HEK293T (cell line): ENCODE measurements around the gene NOL3.
A peak's percentile ranks its signal among the peaks of the same experiment; 100 is the strongest.

Experiments used
- CTCF ChIA-PET: fragments of 350-600 bp; formaldehyde crosslinking; extraction: SDS; loops from one replicate; lab custom pipeline; 2021; ENCODE audit warnings: antibody characterized with exemption, inconsistent platforms; lab: Yijun Ruan, JAX
- POLR2A ChIA-PET: fragments of 350-600 bp; formaldehyde crosslinking; extraction: SDS; loops from one replicate; lab custom pipeline; 2020; ENCODE audit warnings: antibody characterized with exemption, inconsistent platforms; lab: Yijun Ruan, JAX
- DNase-seq: peaks from one replicate; pipeline ENCODE4 v3.0.0; 2012; ENCODE audit warnings: mixed read lengths; ENCODE audit errors: extremely low spot score
- ARNT ChIP-seq: fragments of 450-650 bp; IDR thresholded peaks from 2 replicates; pipeline ENCODE4 v1.6.1; 2017; ENCODE audit warnings: mild to moderate bottlenecking
- BHLHE40 ChIP-seq: fragments of 450-650 bp; IDR thresholded peaks from 2 replicates; pipeline ENCODE4 v1.6.1; 2016; ENCODE audit warnings: mild to moderate bottlenecking, moderate library complexity, borderline replicate concordance
- CTBP1 ChIP-seq: fragments of 450-650 bp; IDR thresholded peaks from 2 replicates; pipeline ENCODE4 v1.6.1; 2016; ENCODE audit warnings: borderline replicate concordance
- ELF4 ChIP-seq: fragments of 450-650 bp; IDR thresholded peaks from 2 replicates; pipeline ENCODE4 v1.6.1; 2017; ENCODE audit warnings: antibody characterized with exemption
- FOXA1 ChIP-seq: fragments of 450-650 bp; IDR thresholded peaks from 2 replicates; pipeline ENCODE4 v1.6.1; 2016; ENCODE audit warnings: mild to moderate bottlenecking
- FOXK2 ChIP-seq: fragments of 450-650 bp; IDR thresholded peaks from 2 replicates; pipeline ENCODE4 v1.6.1; 2016; ENCODE audit warnings: mild to moderate bottlenecking
- FOXM1 ChIP-seq: fragments of 450-650 bp; IDR thresholded peaks from 2 replicates; pipeline ENCODE4 v1.6.1; 2017; ENCODE audit warnings: mild to moderate bottlenecking, borderline replicate concordance
- HDGF ChIP-seq: fragments of 450-650 bp; IDR thresholded peaks from 2 replicates; pipeline ENCODE4 v1.6.1; 2017; ENCODE audit warnings: antibody characterized with exemption, borderline replicate concordance
- L3MBTL2 ChIP-seq: fragments of 450-650 bp; conservative IDR thresholded peaks from 2 replicates; pipeline ENCODE4 v1.6.1; 2016; ENCODE audit warnings: mild to moderate bottlenecking
- LEF1 ChIP-seq: fragments of 450-650 bp; IDR thresholded peaks from 2 replicates; pipeline ENCODE4 v1.6.1; 2017; ENCODE audit warnings: mild to moderate bottlenecking, borderline replicate concordance
- NFRKB ChIP-seq: fragments of 450-650 bp; IDR thresholded peaks from 2 replicates; pipeline ENCODE4 v1.6.1; 2016; ENCODE audit warnings: mild to moderate bottlenecking, moderate library complexity
- PKNOX1 ChIP-seq: fragments of 450-650 bp; IDR thresholded peaks from 2 replicates; pipeline ENCODE4 v1.6.1; 2016
- SP1 ChIP-seq: fragments of 450-650 bp; IDR thresholded peaks from 2 replicates; pipeline ENCODE4 v1.6.1; 2017
- SUZ12 ChIP-seq: fragments of 450-650 bp; IDR thresholded peaks from 2 replicates; pipeline ENCODE4 v1.6.1; 2016; ENCODE audit warnings: mild to moderate bottlenecking
- TARDBP ChIP-seq: fragments of 450-650 bp; IDR thresholded peaks from 2 replicates; pipeline ENCODE4 v1.6.1; 2016
- ZNF384 ChIP-seq: fragments of 450-650 bp; IDR thresholded peaks from 2 replicates; pipeline ENCODE4 v1.6.1; 2016

Gene NOL3

GRCh38 chr16:67151431-67152097, 18.8 kb upstream of the NOL3 start:
- DNase-seq: no peak
- POLR2A ChIA-PET: interaction anchor here (2.3 kb wide), 1 partner anchor 191 kb away, joined by 5 read pairs; the partner anchor contains the start of gene CES3
- CTCF ChIA-PET: interaction anchor here (1.6 kb wide), 2 partner anchors 134 to 138 kb away, joined by 4 to 5 read pairs; no protein-coding TSS in a partner anchor
- no peak for TF ChIP-seq FOXA1
- no peak for TF ChIP-seq NFRKB
- no peak for TF ChIP-seq PKNOX1
- no peak for TF ChIP-seq BHLHE40
- TF ChIP-seq TARDBP: no peak
- TF ChIP-seq LEF1: no peak
- no peak for TF ChIP-seq FOXK2
- no peak for TF ChIP-seq FOXM1
- no peak for TF ChIP-seq L3MBTL2
- no peak for TF ChIP-seq CTBP1
- TF ChIP-seq ELF4: no peak
- TF ChIP-seq ARNT: no peak
- no peak for TF ChIP-seq HDGF
- TF ChIP-seq ZNF384: no peak
- TF ChIP-seq SUZ12: no peak
- TF ChIP-seq SP1: no peak

GRCh38 chr16:67154578-67155294, 15.6 kb upstream of the NOL3 start:
- no peak for TF ChIP-seq L3MBTL2
- TF ChIP-seq BHLHE40: no peak
- TF ChIP-seq ZNF384: no peak
- POLR2A ChIA-PET: interaction anchor here (0.9 to 2.0 kb wide), 5 partner anchors 124 to 193 kb away, joined by 3 to 8 read pairs (median 5); partner anchors contain the start of gene CES3
- no peak for DNase-seq
- CTCF ChIA-PET: interaction anchor here (0.5 to 2.6 kb wide), 31 partner anchors 12 to 1047 kb away, joined by 3 to 18 read pairs (median 4); partner anchors contain the start of gene NOL3

GRCh38 chr16:67155295-67156142, 14.8 kb upstream of the NOL3 start:
- no peak for TF ChIP-seq PKNOX1
- TF ChIP-seq FOXK2: no peak
- TF ChIP-seq FOXM1: no peak
- no peak for TF ChIP-seq L3MBTL2
- no peak for TF ChIP-seq BHLHE40
- no peak for TF ChIP-seq SP1
- TF ChIP-seq ELF4: no peak
- no peak for TF ChIP-seq ZNF384
- no peak for TF ChIP-seq ARNT
- no peak for TF ChIP-seq TARDBP
- no peak for TF ChIP-seq CTBP1
- no peak for TF ChIP-seq LEF1
- TF ChIP-seq FOXA1: no peak
- no peak for TF ChIP-seq SUZ12
- no peak for TF ChIP-seq HDGF
- TF ChIP-seq NFRKB: no peak
- POLR2A ChIA-PET: interaction anchor here (0.9 to 2.0 kb wide), 4 partner anchors 136 to 194 kb away, joined by 3 to 8 read pairs (median 6); partner anchors contain the start of gene CES3
- CTCF ChIA-PET: interaction anchor here (0.5 to 2.6 kb wide), 31 partner anchors 12 to 1046 kb away, joined by 3 to 18 read pairs (median 4); partner anchors contain the start of gene NOL3
- peak; percentile 91 for DNase-seq

DNA sequence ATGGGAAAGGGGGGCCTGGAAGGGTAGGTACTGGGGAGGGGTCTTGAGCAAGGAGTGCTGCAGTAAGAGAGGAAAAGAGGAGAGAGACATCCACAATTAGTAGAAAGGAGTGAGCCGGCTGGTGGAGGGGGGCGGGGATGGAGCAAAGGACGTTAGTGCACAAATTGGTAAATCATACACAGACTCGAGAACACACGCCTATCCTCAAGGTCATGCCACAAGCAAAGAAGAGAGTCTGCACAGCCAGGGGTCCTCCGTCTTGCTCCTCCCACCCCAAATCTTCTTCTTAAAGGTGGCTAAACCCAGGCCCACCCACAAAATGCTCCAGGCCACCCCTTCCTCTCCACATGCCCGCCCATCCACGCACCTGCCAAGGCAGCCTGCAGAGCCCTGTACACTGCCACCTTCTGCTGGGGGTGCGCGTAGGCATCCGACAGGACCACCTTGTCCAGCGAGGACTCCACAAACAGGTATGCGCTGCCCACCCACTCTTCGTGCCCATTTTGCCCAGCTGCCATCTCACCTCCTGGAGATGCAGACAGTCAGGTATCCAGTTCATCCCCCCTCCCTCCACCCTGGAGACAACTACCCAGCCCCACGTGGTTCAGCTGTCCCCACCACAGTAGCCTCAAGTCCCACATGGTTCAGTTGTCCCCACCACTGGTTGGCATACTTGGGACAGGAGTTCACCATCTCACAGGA, 14.0 kb upstream of the NOL3 start:
- TF ChIP-seq LEF1 (no peak), FOXM1 (no peak), L3MBTL2 (no peak), ELF4 (no peak), ARNT (no peak), HDGF (no peak), CTBP1 (no peak), SUZ12 (no peak), PKNOX1 (no peak), ZNF384 (no peak), SP1 (no peak), TARDBP (no peak), NFRKB (no peak), BHLHE40 (no peak)
- POLR2A ChIA-PET: no interaction called here
- CTCF ChIA-PET: interaction anchor here (1.0 to 2.5 kb wide), 8 partner anchors 13 to 197 kb away, joined by 3 to 18 read pairs (median 5); partner anchors contain the start of gene NOL3
- no peak for DNase-seq
